GM04504 (cell line): ENCODE measurements around the gene S100A7A.
"Not testable (repeated sequence)": the region's sequence is repeated elsewhere in the genome, so short reads cannot be mapped to it uniquely, and the experiment has no call there.

Source experiments
- DNase-seq: peaks from one replicate; pipeline ENCODE4 v3.0.0-alpha.2; 2012; ENCODE audit warnings: low read depth

Gene S100A7A

DNA sequence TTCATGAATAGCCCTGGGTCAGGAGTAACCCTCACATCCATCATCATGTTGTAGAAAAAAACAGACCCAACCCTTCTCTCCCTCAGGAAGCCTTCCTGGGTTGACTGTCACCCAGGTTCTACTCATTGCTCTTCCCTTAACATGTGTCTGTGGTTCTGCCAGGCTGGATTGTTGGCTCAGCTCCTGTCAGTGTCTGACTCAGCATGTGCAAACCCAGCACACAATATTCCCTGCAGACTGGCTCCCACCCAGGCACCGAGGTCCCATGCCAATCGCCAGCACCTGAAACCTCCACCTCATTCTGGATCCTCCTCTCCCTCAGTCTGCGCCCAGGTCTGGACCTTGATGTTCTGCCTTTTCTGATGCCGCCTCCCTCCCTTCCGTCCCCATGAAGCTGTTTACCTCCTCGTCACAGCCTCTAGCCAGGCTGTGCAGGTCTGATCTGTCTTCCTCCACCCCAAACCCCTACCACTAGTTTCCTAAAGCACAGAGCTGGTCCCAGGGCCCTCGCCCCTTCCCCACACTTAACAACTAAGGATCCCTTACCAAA, 21.1 kb upstream of the S100A7A start:
- no peak for DNase-seq

- DNase-seq = no peak
These were observed 20.5 kb upstream of the S100A7A start for GRCh38 chr1:153395776-153396175.

- no peak for DNase-seq
These were observed 19.9 kb upstream of the S100A7A start for GRCh38 chr1:153396461-153396860.

GRCh38 chr1:153397051-153397923, 19.0 kb upstream of the S100A7A start:
- DNase-seq = no peak

GRCh38 chr1:153397924-153398651, 18.2 kb upstream of the S100A7A start:
- DNase-seq = no peak

DNA sequence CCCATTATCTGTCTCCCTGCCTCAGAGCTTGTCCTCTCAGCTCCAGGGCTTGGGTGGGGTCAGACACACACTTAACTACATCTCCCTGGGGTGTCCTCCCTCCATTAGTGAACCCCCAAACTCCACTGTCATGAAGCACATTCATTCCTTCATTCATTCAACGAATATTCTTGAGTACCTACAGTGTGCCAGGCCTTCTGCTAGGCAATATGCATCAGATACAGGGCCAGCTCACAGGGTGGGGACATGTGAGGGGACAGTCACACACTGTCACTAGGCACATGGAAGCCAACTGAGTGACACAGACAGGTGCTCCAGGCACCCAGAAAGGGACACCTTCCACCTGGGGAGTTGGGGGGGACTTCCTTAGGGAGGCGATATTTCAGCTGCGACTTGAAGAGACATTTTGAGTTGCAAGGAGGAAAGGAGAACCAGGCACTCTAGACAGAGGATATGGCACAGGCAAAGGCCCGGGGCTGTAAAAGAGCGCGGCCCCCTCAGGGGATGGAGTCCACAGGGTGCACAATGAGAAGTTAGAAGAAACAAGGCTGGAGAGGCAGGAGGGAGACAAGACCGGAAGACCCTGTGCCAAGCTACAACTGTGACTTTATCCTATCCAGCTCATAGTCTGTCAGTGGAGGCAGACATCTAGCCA, 16.8 kb upstream of the S100A7A start:
- DNase-seq = no peak

DNA sequence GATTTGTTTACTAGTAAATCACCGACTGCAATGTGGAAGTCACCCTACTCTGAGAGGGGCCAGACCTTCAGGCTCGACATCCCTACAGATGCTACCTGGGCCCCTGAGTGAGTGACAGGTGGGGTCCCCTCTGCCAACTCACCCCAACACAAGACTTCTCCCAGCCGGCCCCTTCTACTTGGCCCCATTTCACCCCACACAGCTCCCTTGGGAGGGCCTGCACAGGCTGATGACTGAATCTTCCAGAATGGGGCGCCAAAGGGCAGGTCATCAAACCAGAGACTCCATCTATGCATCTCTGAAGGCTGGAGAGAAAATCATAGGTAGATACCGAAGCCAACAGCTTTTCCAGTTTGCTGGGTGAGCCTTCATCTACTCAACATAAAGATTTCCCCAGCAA, 16.1 kb upstream of the S100A7A start:
- DNase-seq = no peak

DNA sequence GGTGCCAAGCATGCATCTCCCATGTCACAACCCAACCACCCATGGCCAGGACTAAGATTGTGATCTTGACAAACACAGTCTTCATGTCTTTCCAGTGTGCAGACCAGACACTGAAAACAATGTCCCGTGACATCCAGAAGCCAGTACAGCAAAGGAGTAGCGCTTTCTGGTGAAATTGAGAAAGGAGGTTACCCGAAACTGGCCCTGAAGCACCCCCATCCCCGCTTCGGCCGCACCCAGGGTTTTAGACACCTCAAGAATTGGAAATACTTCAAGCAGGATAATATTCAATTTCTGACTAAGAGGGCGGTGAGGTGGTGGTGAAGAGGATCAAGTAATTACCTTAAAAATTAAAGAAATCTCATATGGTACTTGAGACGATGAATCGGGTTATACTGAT, 14.9 kb upstream of the S100A7A start:
- DNase-seq = no peak

- DNase-seq = no peak
These were observed 14.1 kb upstream of the S100A7A start for GRCh38 chr1:153402226-153402625.

DNA sequence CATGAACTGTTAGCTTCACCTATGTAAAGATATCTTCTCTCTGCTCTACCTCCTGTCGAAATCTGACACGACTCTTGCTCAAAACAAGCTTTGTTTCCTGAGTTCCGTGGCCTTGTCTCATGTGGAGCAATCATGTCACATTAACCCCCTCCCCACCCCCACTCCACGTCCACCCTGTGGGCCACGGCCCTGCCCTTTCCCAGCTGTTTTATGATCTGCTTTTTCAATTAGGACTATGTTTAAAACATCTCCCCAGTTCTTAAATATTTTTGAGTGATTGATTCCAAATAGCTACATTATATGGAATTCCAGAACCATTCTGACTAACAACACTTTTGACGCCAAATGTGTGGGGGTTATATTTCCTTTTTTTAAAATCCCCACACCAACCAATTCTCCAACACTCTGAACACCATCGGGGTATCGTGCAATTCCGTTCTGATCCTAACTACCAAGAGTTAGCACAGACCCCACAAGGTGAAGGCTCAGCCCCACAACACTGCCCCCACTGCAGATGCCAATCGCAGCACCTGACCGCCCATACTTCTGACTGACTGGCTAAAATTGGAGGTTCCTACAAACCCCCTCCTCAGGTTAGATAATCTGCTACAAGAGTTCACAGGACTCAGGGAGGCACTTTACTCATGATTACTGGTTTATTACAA, 12.8 kb upstream of the S100A7A start:
- DNase-seq = no peak

DNA sequence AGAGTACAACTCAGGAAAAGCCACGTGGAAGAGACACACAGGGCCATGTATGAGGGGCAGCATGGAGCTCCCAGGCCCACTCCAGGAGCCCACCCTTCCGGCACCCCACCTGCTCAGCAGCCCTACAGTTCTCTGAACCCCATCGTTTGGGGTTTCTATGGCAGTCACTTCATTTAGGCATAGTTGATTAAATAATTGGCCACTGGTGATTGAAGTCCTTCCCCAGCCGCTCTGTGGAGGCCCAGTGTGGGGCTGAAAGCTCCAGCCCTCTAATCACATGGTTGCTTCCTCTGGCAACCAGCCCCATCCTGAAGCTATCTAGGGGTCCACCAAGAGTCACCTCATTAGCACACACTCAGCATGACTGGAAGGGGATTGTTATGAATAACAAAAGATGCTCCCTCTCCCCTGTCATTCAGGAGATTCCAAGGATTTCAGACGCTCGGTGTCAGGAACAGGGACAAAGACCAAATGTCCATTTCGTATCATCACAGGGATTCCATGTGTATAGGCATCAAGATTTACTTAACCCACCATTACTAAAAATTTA, 12.2 kb upstream of the S100A7A start:
- DNase-seq = no peak

GRCh38 chr1:153404768-153405167, 11.6 kb upstream of the S100A7A start:
- DNase-seq = no peak

DNA sequence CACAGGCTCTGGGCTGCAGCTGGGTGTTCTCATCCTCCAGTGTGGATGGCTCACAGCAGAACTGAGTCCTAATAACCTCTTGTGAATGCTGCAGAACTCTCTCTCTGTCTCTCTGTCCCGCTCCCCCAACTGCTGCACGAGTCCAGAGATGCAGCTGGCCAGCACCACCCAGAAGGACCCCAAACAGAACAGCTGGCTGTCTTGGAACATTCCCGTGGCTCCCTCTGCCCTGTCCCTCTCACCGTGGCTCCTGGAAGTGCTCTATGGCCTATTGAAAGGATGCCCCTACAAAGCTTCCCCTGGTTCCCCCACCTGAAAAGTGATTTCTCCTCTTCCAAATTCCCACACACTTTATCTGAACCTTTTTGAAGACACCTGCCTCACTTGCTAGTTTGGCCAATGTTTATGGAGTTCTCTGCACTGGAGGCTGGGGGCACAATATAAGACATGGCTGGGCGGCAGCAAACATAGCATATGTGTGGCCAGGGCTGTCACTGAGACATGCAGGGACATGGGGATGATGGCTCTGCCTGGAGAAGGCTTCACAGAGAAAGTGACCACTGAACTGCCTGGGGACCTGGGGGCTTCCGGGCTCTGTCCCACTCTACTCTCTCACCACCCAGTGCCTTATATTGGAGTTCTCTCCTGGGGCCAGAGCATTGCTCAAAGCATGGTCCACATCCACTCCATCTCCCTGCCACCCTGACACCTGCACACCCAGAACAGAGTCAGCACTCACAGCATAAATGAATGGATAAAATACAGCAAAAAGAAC, 10.3 kb upstream of the S100A7A start:
- DNase-seq = not testable (repeated sequence)

- not testable (repeated sequence) for DNase-seq
These were observed 9.0 kb upstream of the S100A7A start for GRCh38 chr1:153407274-153407673.

- not testable (repeated sequence) for DNase-seq
These were observed 2.4 kb upstream of the S100A7A start for GRCh38 chr1:153413961-153414360.

DNA sequence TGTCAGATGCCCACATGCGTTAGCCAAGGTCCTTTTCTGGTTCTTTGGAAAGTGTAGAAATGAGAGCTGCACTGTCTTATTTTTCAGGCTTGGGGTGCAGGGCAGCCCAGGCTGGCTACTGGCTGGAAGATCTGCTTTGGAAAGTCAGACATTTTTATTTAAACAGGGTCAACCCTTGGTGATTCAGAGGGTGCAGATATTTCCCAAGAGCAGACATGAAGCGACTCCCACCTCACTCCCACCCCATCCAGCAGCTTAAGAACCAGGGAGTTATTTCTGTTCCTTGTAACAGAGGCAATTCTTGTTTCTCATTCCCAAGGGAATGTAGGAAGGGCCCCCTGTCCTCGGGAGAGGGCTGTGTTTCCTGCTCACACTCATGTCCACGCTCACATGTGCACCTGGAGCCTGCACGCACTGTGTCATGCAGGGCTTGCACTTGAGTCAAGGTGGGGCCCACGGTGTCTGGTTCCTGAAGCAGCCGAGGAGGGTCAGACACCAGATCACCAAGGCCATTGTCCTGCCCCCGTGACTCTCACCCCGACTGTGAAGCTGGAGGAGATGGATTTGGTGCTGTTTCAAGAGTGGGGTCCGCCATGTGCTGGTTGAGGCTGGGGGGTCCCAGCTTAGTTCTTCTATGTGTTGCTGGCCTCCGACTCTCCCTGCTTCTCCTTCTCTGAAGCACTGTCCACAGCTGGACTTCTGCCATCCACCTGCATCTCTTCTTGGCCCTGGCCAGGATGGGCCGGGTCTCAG, 992 bp downstream of the S100A7A start:
- no peak for DNase-seq

GRCh38 chr1:153418758-153419435, 2.6 kb downstream of the S100A7A start:
- not testable (repeated sequence) for DNase-seq

DNA sequence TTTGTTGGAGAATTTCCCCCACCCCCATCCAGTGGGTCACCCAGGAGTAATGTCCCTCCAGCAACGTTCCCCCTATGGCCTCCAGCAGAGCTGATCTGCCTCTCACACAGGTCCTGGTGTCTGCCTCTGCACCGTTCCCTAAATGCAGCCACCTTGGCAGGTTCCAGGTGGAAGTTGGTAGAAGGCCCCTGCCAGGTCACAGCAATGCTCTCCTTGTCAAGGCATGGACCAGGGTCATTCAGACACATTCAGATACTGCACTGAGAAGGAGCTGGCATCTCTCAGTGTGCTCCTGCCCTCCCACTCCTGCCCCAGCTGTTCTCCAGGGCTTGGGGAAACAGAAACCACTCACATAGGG, 3.1 kb downstream of the S100A7A start:
- not testable (repeated sequence) for DNase-seq

DNA sequence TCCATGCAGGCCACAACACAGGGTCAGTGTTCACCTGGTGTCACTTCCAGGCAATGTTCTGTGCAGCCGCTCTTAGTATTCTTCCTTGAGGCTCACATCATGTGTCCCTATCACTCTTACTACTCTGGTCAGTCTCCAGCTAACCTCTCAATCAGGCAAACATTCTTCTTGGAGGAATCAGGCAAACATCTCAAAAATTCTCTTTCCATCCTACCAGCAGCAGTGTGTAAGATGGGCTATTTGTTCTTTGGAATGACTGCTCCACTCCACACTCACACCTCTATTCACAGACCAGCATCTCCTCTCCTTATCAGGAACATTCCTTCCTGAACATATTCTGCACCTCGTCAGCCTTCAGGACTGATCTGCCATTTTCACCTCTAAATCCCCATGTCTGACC, 4.0 kb downstream of the S100A7A start:
- DNase-seq = no peak
